ENCODE measurements around the gene CCR5. TPM values are rescaled to one million over a fixed set of nuclear protein-coding genes. Genes with fewer than 3 reads are reported as not detected.
A peak's percentile ranks its signal among the peaks of the same experiment; 100 is the strongest.

Gene CCR5
- total and polyA plus RNA-seq, 9 of the 15 experiments (the other 6 are each of a cell fraction or from before 2014, with no cell fraction given): not detected

DNA sequence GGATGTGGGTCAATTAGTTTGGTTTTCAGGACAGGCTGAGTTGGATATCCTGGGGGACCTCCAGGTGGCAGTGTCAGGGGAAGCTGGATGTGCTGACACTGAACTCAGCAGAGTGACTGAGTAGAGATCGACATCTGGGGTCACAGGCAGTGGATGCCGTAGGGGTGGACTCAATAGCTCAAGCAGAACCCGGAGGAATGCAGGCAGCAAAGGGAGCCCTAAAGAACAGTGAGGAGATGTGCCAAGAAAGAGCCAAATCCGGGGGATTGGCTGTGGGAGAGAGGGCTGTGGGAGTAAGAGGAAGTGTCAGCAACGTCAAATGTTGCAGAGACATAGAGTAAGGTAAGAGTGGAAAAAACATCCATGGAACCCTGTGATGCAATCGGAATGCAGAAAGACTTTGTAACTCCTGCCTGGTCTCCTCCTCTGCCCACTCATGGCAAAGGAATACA lies 24.5 kb downstream of the CCR5 start:
- no TSS peak for BruUV-seq (replicated peaks)
- CTCF ChIA-PET (ENCODE audit: low intra/inter-chr PET ratio): no interaction called here
- no peak for TF ChIP-seq NCOA2 (IDR thresholded peaks at IDR 0.05; ENCODE audit: partially characterized antibody in 2 of 2)
- TF ChIP-seq, protein P1, sequence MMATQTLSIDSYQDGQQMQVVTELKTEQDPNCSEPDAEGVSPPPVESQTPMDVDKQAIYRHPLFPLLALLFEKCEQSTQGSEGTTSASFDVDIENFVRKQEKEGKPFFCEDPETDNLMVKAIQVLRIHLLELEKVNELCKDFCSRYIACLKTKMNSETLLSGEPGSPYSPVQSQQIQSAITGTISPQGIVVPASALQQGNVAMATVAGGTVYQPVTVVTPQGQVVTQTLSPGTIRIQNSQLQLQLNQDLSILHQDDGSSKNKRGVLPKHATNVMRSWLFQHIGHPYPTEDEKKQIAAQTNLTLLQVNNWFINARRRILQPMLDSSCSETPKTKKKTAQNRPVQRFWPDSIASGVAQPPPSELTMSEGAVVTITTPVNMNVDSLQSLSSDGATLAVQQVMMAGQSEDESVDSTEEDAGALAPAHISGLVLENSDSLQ (IDR thresholded peaks at IDR 0.05): peak; percentile 56
- no peak for TF ChIP-seq RHOXF2B (CRISPR knock-in tag; conservative IDR thresholded peaks at IDR 0.05)
- no peak for TF ChIP-seq NCOA4 (IDR thresholded peaks at IDR 0.05; ENCODE audit: partially characterized antibody)
- TF ChIP-seq, protein P2, sequence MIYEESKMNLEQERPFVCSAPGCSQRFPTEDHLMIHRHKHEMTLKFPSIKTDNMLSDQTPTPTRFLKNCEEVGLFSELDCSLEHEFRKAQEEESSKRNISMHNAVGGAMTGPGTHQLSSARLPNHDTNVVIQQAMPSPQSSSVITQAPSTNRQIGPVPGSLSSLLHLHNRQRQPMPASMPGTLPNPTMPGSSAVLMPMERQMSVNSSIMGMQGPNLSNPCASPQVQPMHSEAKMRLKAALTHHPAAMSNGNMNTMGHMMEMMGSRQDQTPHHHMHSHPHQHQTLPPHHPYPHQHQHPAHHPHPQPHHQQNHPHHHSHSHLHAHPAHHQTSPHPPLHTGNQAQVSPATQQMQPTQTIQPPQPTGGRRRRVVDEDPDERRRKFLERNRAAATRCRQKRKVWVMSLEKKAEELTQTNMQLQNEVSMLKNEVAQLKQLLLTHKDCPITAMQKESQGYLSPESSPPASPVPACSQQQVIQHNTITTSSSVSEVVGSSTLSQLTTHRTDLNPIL (CRISPR knock-in tag; IDR thresholded peaks at IDR 0.05): no peak
- peak; percentile 30; the same call in 1 of the 2 replicates for TF ChIP-seq NR2C1 (IDR thresholded peaks at IDR 0.05)
- TF ChIP-seq NR2C1 (tag; IDR thresholded peaks at IDR 0.05): peak; percentile 68; the same call in 1 of the 2 replicates
- peak; percentile 21; the same call in 1 of the 2 replicates for TF ChIP-seq ETV1 (tag; conservative IDR thresholded peaks at IDR 0.05; ENCODE audit: low read depth)
- no peak for TF ChIP-seq CBX2 (IDR thresholded peaks at IDR 0.05; ENCODE audit: insufficient read depth, low read length, poor library complexity, severe bottlenecking)
- no peak for TF ChIP-seq NR2F6 (CRISPR knock-in tag; IDR thresholded peaks at IDR 0.05)
- no peak for TF ChIP-seq MIER1 (IDR thresholded peaks at IDR 0.05; ENCODE audit: low read depth)
- TF ChIP-seq, protein P3, sequence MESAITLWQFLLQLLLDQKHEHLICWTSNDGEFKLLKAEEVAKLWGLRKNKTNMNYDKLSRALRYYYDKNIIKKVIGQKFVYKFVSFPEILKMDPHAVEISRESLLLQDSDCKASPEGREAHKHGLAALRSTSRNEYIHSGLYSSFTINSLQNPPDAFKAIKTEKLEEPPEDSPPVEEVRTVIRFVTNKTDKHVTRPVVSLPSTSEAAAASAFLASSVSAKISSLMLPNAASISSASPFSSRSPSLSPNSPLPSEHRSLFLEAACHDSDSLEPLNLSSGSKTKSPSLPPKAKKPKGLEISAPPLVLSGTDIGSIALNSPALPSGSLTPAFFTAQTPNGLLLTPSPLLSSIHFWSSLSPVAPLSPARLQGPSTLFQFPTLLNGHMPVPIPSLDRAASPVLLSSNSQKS (CRISPR knock-in tag; IDR thresholded peaks at IDR 0.05): no peak
- TF ChIP-seq, protein P4, sequence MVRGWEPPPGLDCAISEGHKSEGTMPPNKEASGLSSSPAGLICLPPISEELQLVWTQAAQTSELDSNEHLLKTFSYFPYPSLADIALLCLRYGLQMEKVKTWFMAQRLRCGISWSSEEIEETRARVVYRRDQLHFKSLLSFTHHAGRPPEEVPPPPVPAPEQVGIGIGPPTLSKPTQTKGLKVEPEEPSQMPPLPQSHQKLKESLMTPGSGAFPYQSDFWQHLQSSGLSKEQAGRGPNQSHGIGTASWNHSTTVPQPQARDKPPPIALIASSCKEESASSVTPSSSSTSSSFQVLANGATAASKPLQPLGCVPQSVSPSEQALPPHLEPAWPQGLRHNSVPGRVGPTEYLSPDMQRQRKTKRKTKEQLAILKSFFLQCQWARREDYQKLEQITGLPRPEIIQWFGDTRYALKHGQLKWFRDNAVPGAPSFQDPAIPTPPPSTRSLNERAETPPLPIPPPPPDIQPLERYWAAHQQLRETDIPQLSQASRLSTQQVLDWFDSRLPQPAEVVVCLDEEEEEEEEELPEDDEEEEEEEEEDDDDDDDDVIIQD (CRISPR knock-in tag; IDR thresholded peaks at IDR 0.05): no peak
- TF ChIP-seq MCM7 (IDR thresholded peaks at IDR 0.05): no peak
- TF ChIP-seq, protein P5, sequence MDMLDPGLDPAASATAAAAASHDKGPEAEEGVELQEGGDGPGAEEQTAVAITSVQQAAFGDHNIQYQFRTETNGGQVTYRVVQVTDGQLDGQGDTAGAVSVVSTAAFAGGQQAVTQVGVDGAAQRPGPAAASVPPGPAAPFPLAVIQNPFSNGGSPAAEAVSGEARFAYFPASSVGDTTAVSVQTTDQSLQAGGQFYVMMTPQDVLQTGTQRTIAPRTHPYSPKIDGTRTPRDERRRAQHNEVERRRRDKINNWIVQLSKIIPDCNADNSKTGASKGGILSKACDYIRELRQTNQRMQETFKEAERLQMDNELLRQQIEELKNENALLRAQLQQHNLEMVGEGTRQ (CRISPR knock-in tag; IDR thresholded peaks at IDR 0.05): no peak
- no peak for TF ChIP-seq ZFX (CRISPR knock-in tag; IDR thresholded peaks at IDR 0.05)

More for the DNA sequence above, 24.5 kb downstream of the CCR5 start:
- no peaks in the 10 kb centered on the region for H3K9me3 ChIP-seq (replicated peaks; ENCODE audit: control insufficient read depth, insufficient read depth, low read depth, low read length)
- H3K4me3 ChIP-seq: no peak overlapping the region
- H4K20me1 ChIP-seq (replicated peaks; ENCODE audit: control insufficient read depth, insufficient read depth, low read length): no peaks in the 10 kb centered on the region
- in situ Hi-C loops (cut with MboI): no loop called here
- DNase-seq (ENCODE audit: extremely low read depth in 1 of 4, low spot score in 3 of 4) (peak; percentile 48 to 59 (median 55)), ATAC-seq (peak; percentile 88), FAIRE-seq (peak; percentile 69)
- H3K9ac ChIP-seq (ENCODE audit: insufficient read depth in 1 of 2, low read depth in 2 of 2, low read length in 2 of 2): no peak overlapping the region
- H3K79me2 ChIP-seq (ENCODE audit: control insufficient read depth, insufficient read depth, low read length): no peaks in the 10 kb centered on the region
- no peak overlapping the region for H3K27ac ChIP-seq (ENCODE audit: extremely low read depth, low read depth, low read length)
- peak overlapping the region; percentile 50 for H3K4me2 ChIP-seq (ENCODE audit: insufficient read depth, low read length)
- no peaks in the 10 kb centered on the region for H3K9me1 ChIP-seq (ENCODE audit: control insufficient read depth, insufficient read depth, low read length)
- POLR2A ChIA-PET: interaction anchor here (0.7 to 1.2 kb wide), 3 partner anchors 9 to 1657 kb away, joined by 3 read pairs; no protein-coding TSS in a partner anchor
- no peaks in the 10 kb centered on the region for H3K36me3 ChIP-seq (ENCODE audit: control insufficient read depth, insufficient read depth, low read length)
- peaks cover 0 to 17% of the 10 kb centered on the region in 2 experiments; a peak in 2 of 5 replicates for H3K27me3 ChIP-seq (ENCODE audit: control insufficient read depth in 2 of 2, insufficient read depth in 2 of 2, low read length in 2 of 2)
- 3% methylated on average over 6 of the region's 6 CpGs for WGBS (ENCODE audit: insufficient coverage, low coverage, missing lambda C conversion rate)
- H3K4me1 ChIP-seq (replicated peaks in 1 of 2; ENCODE audit: control insufficient read depth in 2 of 2, insufficient read depth in 2 of 2, low read length in 2 of 2): peaks cover 5 to 38% of the 10 kb centered on the region in 2 experiments
- intact Hi-C loops (cut with micrococcal nuclease): loop anchor here (1.0 kb wide), 1 partner anchor 32 kb away; no protein-coding TSS in a partner anchor
- peak overlapping the region; percentile 34; the same call in 1 of the 2 replicates for H2AFZ ChIP-seq (ENCODE audit: low read depth, low read length)

All from K562 (cell line).